Endothelial cell of umbilical vein (primary cell): Measurements from ENCODE around the gene RGS6. TPM values are rescaled to one million over a fixed set of nuclear protein-coding genes. Genes with fewer than 3 reads are reported as not detected.

Experiments
- BruUV-seq: library from RNA; stranded (reverse); fragments of 400-500 nt; replicated peaks from 2 replicates; lab custom pipeline; 2021; lab: Mats Ljungman, UMichigan
- CTCF ChIA-PET: fragments of 300-600, 350-600 bp; sonication (Branson Sonifier 250); formaldehyde crosslinking; loops from one replicate; lab custom pipeline; 2021; ENCODE audit warnings: antibody characterized with exemption, inconsistent platforms; lab: Charles Lee
- POLR2A ChIA-PET: fragments of 300-600, 350-600 bp; sonication (Branson Sonifier 250); formaldehyde crosslinking; loops from one replicate; lab custom pipeline; 2021; ENCODE audit warnings: antibody characterized with exemption, inconsistent platforms; lab: Charles Lee
- DNase-seq: peaks from one replicate; pipeline ENCODE4 v3.0.0-alpha.2; 2011; ENCODE audit warnings: low read depth, low spot score
- FAIRE-seq: peaks from 2 replicates; lab custom pipeline; 2011; peaks lifted over from hg19 to GRCh38; lab: Jason Lieb, UNC
- H2AFZ ChIP-seq: 2 replicates; pipeline ENCODE4 v1.6.0; 2012; ENCODE audit warnings: low read depth, low read length, control low read depth, inconsistent platforms
- H3K27ac ChIP-seq: 2 replicates; pipeline ENCODE4 v1.5.1; 2011; ENCODE audit warnings: low read depth, mild to moderate bottlenecking, control low read depth, low read length, moderate library complexity; ENCODE audit not compliant: insufficient read depth
- H3K27me3 ChIP-seq, 2 experiments: 2 replicates each; pipeline versions ENCODE4 v1.6.0 to v1.6.1; 2011; ENCODE audit warnings: low read length in 2 of 2, mixed read lengths in 1 of 2; ENCODE audit not compliant: control insufficient read depth in 2 of 2, insufficient read depth in 2 of 2
- H3K36me3 ChIP-seq, 2 experiments: 2 replicates in 1 of 2; 3 replicates in 1 of 2; pipeline ENCODE4 v1.5.1; 2011; ENCODE audit warnings: low read length in 2 of 2, mild to moderate bottlenecking in 1 of 2, moderate library complexity in 1 of 2; ENCODE audit not compliant: control insufficient read depth in 2 of 2, insufficient read depth in 2 of 2; ENCODE audit errors: extremely low read depth in 1 of 2
- H3K4me1 ChIP-seq: 3 replicates; pipeline ENCODE4 v1.5.1; 2011; ENCODE audit warnings: mild to moderate bottlenecking, low read length; ENCODE audit not compliant: control insufficient read depth, insufficient read depth; ENCODE audit errors: extremely low read depth
- H3K4me2 ChIP-seq: 2 replicates; pipeline ENCODE4 v1.6.1; 2011; ENCODE audit warnings: low read length, control low read depth, mixed read lengths; ENCODE audit not compliant: insufficient read depth
- H3K4me3 ChIP-seq, 3 experiments: fragments of 200-600 bp in 1 of 3; sonication (generic), shearing (Covaris generic) in 1 of 3; replicated peaks in 1 of 3; 2 replicates each; pipeline ENCODE4 v1.5.1; 2011 to 2016; ENCODE audit warnings: control low read depth in 3 of 3, low read length in 3 of 3, mild to moderate bottlenecking in 2 of 3, inconsistent platforms in 1 of 3, low read depth in 1 of 3, moderate library complexity in 1 of 3; ENCODE audit not compliant: insufficient read depth in 1 of 3
- H3K79me2 ChIP-seq: 2 replicates; pipeline ENCODE4 v1.6.0; 2012; ENCODE audit warnings: low read length, inconsistent platforms; ENCODE audit not compliant: control insufficient read depth, insufficient read depth
- H3K9ac ChIP-seq: replicated peaks from 2 replicates; pipeline ENCODE3; 2011; ENCODE audit warnings: low read length, control low read depth; ENCODE audit not compliant: insufficient read depth; ENCODE audit errors: extremely low read depth
- H3K9me1 ChIP-seq: replicated peaks from 3 replicates; pipeline ENCODE4 v1.6.0; 2011; ENCODE audit warnings: mild to moderate bottlenecking, low read length; ENCODE audit not compliant: control insufficient read depth, insufficient read depth; ENCODE audit errors: extremely low read depth
- H3K9me3 ChIP-seq: replicated peaks from 2 replicates; pipeline ENCODE4 v1.5.1; 2012; ENCODE audit warnings: low read length, inconsistent platforms; ENCODE audit not compliant: control insufficient read depth, insufficient read depth
- H4K20me1 ChIP-seq: replicated peaks from 2 replicates; pipeline ENCODE3; 2011; ENCODE audit warnings: mild to moderate bottlenecking, low read length; ENCODE audit not compliant: control insufficient read depth, insufficient read depth; ENCODE audit errors: extremely low read depth
- CTCF ChIP-seq, 2 donors: IDR thresholded peaks; 1 replicate in 1 of 2; 2 replicates in 1 of 2; pipeline ENCODE4 v1.5.1; 2011; ENCODE audit warnings: low read length in 2 of 2, mild to moderate bottlenecking in 2 of 2, moderate library complexity in 2 of 2, control low read depth in 1 of 2, inconsistent platforms in 1 of 2, low read depth in 1 of 2; ENCODE audit not compliant: insufficient read depth in 1 of 2; ENCODE audit errors: extremely low read depth in 1 of 2
- EZH2 ChIP-seq: IDR thresholded peaks from 2 replicates; pipeline ENCODE4 v1.6.1; 2012; ENCODE audit warnings: borderline replicate concordance, low read depth, mild to moderate bottlenecking, moderate library complexity, low read length, inconsistent platforms; ENCODE audit not compliant: severe bottlenecking
- FOS ChIP-seq: IDR thresholded peaks from 2 replicates; pipeline ENCODE4 v1.6.1; 2011; ENCODE audit warnings: mild to moderate bottlenecking, low read length, moderate library complexity, borderline replicate concordance; ENCODE audit not compliant: insufficient read depth
- GATA2 ChIP-seq: IDR thresholded peaks from 2 replicates; pipeline ENCODE4 v1.7.0; 2011; ENCODE audit warnings: low read depth, mild to moderate bottlenecking, moderate library complexity, mixed read lengths, low read length; ENCODE audit not compliant: insufficient read length, insufficient read depth
- JUN ChIP-seq: IDR thresholded peaks from 2 replicates; pipeline ENCODE4 v1.6.1; 2011; ENCODE audit warnings: borderline replicate concordance, low read depth; ENCODE audit not compliant: insufficient read length, insufficient read depth
- POLR2A ChIP-seq: IDR thresholded peaks from 2 replicates; pipeline ENCODE4 v1.6.1; 2012; ENCODE audit warnings: low read depth, mild to moderate bottlenecking, control low read depth, low read length
- POLR2AphosphoS5 ChIP-seq: IDR thresholded peaks from 2 replicates; pipeline ENCODE4 v1.6.1; 2012; ENCODE audit warnings: low read depth, mild to moderate bottlenecking, control low read depth, low read length, moderate library complexity; ENCODE audit not compliant: insufficient read depth
- dilution Hi-C: fragments of 300-500 bp; cut with MboI; formaldehyde crosslinking; loops from one replicate; pipeline ENCODE4 v1.15.0; 2019; ENCODE audit warnings: low sequenced_read_pairs; ENCODE audit not compliant: extremely low pct_ligation_motif_present
- intact Hi-C: fragments of 100-400 bp; cut with micrococcal nuclease; formaldehyde crosslinking; loops from one replicate; pipeline ENCODE4 v1.10.0; 2022
- polyA plus RNA-seq, 4 experiments: library from polyadenylated mRNA; depleted of rRNA in 3 of 4; stranded (reverse) in 3 of 4; unstranded in 1 of 4; fragments of >200 nt; gene quantifications; 2 replicates each; pipeline versions ENCODE4 v1.2.1 to v1.2.3, GENCODE V29; 2011 to 2012; ENCODE audit warnings: missing spikeins in 1 of 4
- total RNA-seq: library from RNA; stranded (reverse); gene quantifications from 2 replicates; pipeline ENCODE4 v1.2.3, GENCODE V29; 2021

Gene RGS6
- total and polyA plus RNA-seq, 2 donors (not counting 3 experiments of a cell fraction or from before 2014, with no cell fraction given) = not detected

- POLR2A ChIA-PET = no interaction called here
- dilution Hi-C loops = no loop called here
- DNase-seq (peak; percentile 64), FAIRE-seq (peak; percentile 90)
- H3K4me2 ChIP-seq = no peak overlapping the region
- H3K4me1 ChIP-seq = peaks cover 15% of the 10 kb centered on the region
- H3K27ac ChIP-seq = peak overlapping the region; percentile 19
- H3K27me3 ChIP-seq = no peaks in the 10 kb centered on the region
- H4K20me1 ChIP-seq = no peaks in the 10 kb centered on the region
- CTCF ChIA-PET = interaction anchor here (1.0 to 1.9 kb wide), 8 partner anchors 9 to 294 kb away, joined by 3 to 7 read pairs (median 4); partner anchors contain the start of gene DPF3
- H3K79me2 ChIP-seq = no peaks in the 10 kb centered on the region
- peak overlapping the region; percentile 50 for H2AFZ ChIP-seq
- BruUV-seq = no TSS peak
- H3K9me3 ChIP-seq = no peaks in the 10 kb centered on the region
- intact Hi-C loops = loop anchor here (1.0 kb wide), 1 partner anchor 57 kb away; no protein-coding TSS in a partner anchor
- no peaks in the 10 kb centered on the region for H3K9me1 ChIP-seq
- H3K36me3 ChIP-seq = no peaks in the 10 kb centered on the region
- no peak overlapping the region for H3K9ac ChIP-seq
- no peak for TF ChIP-seq POLR2AphosphoS5
- no peak for TF ChIP-seq CTCF (IDR thresholded peaks at IDR 0.05; ENCODE audit: extremely low read depth in 1 of 2, insufficient read depth in 1 of 2, low read depth in 1 of 2, low read length in 2 of 2)
- TF ChIP-seq JUN = peak; percentile 76
- no peak for TF ChIP-seq GATA2
- peak; percentile 98 for TF ChIP-seq FOS
- TF ChIP-seq EZH2 = no peak
- TF ChIP-seq POLR2A = no peak
- no peak overlapping the region for H3K4me3 ChIP-seq
Observed at GRCh38 chr14:72608391-72609204, 676.4 kb downstream of the RGS6 start.
